OCI-LY1 (cell line): ENCODE results near the gene MTSS2.

Experiments
- EZH2 ChIP-seq: fragments of 200-600 bp; sonication (generic), shearing (Covaris generic); IDR thresholded peaks from 2 replicates; pipeline ENCODE4 v1.8.0; 2017; ENCODE audit warnings: borderline replicate concordance, mixed run types, mild to moderate bottlenecking, antibody characterized with exemption, low read length, moderate library complexity, mixed read lengths
- TF ChIP-seq, protein P1 (sequence below): fragments of 200-600 bp; sonication (generic), shearing (Covaris generic); IDR thresholded peaks from 2 replicates; pipeline ENCODE4 v1.5.1; 2017; ENCODE audit warnings: mild to moderate bottlenecking, antibody characterized with exemption, low read length, moderate library complexity, mixed read lengths

DNA sequence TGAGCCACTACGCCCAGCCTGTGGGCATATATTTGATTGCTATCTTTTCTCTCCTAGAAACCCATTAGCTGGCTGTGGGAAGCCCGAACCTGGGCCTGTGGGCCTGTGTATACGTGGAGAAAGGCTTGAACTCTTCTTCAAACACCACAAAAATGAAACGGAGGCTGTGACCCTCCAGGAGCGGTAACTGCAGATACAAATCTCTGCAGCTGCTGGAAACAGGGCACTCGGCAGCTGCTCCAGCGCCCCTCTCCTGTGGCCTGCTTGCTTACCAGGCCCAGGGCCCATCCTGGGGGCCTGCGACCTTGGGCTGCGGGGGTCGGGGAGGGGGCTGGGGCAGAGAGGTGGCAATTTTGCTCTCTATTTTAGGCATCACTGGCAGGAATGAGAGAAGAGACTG, 28.0 kb upstream of the MTSS2 start:
- TF ChIP-seq, protein P1, sequence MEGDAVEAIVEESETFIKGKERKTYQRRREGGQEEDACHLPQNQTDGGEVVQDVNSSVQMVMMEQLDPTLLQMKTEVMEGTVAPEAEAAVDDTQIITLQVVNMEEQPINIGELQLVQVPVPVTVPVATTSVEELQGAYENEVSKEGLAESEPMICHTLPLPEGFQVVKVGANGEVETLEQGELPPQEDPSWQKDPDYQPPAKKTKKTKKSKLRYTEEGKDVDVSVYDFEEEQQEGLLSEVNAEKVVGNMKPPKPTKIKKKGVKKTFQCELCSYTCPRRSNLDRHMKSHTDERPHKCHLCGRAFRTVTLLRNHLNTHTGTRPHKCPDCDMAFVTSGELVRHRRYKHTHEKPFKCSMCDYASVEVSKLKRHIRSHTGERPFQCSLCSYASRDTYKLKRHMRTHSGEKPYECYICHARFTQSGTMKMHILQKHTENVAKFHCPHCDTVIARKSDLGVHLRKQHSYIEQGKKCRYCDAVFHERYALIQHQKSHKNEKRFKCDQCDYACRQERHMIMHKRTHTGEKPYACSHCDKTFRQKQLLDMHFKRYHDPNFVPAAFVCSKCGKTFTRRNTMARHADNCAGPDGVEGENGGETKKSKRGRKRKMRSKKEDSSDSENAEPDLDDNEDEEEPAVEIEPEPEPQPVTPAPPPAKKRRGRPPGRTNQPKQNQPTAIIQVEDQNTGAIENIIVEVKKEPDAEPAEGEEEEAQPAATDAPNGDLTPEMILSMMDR: no peak
- TF ChIP-seq EZH2: no peak
